NCI-H82 treated with DMSO at 0.1 percent for 48 hours (cell line): ENCODE results near the gene DGKD.
"Not testable (repeated sequence)": the region's sequence is repeated elsewhere in the genome, so short reads cannot be mapped to it uniquely, and the experiment has no call there.

Experiments
- DNase-seq: peaks from one replicate; lab custom pipeline; 2025; ENCODE audit not compliant: unreplicated experiment; lab: John Stamatoyannopoulos, UW

The DGKD gene

DNA sequence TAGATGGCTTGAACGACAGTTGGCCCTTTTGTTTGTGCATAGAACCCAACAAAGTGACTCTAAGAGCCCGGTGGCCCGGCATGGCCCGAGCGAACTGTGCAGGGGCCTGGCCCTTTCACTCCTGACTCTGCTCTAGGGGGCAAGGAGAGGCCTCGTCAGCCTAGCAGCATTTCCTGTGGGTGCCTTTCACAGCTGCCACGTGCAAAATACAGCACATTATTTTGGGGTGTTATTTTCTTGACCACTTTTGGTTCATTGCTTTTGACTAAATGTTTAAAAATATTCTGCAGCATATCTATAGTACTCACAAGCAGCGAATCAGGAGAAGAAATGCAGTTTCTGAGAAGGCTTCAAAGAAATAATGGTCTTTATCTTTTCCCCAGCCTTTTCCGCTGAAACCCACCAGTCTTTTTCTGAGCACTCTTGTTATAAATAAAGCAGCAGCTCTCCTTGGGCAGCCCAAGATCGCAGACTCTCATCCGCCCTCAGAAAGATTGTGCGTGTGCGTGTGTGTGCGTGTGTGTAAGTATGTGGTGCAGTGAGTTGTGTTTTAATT lies 31.3 kb downstream of the DGKD start:
- no peak for DNase-seq

DNA sequence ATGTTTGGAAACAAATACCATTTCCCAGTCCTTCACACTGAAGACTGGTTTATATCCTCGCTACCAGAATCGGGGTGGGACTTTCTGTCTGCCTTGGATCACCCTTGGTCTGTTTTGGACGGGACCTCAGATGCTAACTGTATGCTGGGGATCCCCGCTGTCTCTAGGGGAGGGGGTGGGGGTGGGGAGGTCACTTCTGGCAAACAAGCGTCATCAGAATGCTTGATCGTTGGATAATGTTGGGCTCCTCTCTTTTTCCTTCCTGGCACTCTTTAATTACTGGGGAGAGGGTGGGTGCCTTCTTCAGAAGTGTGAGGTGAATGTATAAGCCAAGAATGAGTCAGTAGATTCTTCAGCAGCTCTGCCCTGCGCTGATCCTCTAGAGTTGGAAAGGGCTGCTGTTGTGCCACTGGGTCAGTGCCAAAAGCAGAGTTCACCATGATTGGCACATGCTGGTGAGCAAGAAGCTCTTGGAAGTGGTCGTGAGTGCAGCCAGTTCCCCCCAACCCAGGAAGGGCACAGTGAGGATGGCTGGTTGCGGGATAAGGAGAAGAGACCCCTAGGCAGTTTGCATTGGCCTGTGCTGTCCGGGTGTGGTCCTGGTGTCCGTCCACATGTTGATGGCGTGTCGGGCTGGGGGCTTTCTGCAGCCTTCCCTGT lies 32.2 kb downstream of the DGKD start:
- DNase-seq, result no peak

DNA sequence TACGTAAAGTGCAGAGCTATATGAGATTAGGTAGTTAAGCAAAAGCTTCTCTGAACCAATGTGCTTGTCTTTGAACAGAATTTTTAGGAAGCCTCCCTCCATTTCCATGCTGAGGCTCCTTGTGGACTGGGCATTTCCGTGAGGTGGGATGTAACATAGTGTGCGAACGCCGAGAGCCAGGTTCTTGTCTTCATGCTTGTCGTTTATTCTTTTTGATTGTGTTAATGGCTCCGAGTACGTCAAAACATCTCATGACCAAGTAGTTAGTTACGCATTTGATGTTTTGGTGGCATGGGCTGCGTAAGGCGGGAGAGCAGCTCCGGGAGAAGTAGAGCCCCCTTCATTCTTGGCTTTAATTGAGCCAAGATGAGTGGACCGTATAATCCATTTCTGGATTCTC lies 32.9 kb downstream of the DGKD start:
- DNase-seq, result no peak

DNA sequence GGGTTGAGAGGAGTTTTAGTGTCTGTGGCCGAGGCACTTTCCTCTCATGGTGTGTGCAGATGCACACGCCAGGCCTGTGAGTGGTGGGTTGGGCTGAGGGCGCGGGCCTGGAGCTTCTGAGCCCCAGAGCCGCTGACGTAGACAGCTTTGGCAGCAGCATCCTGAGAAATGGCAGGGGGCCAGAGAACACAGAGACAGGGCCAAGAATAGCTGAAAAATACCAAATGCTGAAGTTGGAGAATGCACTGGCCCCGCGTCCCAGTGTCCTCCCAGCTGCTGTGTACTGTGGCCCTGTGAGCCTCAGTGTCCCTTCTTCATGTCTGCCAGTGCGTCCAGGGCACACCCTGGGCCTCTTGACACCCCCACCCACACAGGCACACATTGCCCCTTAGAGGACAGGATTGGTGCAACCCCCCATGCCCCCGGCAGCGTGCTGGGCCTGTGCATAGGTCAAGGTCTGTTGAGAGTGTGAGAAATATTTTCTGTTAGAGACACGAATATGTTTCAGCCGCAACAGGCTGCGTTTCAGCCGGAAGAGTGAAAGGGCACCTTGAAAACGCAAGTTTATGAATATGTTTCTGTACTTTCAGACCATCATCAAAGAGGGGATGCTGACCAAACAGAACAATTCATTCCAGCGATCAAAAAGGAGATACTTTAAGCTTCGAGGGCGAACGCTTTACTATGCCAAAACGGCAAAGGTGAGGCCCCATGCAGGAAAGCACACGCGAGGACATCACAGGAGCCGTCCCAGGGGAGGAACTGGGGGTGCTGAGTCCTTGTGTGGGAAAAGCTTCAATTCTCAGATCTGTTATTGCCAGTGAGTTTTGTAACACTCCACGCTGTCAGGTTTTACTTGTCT lies 33.6 kb downstream of the DGKD start:
- DNase-seq, result no peak

DNA sequence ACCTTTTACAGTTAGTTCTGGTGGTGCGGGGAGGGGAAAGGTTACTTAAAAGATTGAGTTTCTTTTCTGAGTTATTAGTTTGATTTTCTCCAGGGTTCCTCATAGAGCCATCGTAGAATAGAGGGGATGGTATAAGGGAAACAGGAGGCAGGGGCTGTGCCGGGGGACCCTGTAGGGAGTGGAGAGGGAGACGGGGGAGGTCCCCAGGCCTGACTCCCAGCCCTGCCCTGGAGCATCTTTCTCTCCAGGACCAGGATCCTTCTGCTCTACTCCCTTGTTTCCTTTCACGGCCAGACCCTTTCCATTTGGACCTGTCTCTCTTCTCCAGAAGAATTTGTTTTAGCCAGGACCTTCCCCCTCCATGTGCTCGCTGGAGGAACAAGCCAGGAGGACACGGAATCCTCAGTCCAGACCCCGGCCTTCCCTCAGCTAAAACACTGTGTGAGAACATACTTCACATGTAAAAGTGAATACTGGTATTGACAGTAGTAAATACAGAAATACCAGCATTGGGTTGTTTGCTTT lies 35.4 kb downstream of the DGKD start:
- DNase-seq, result no peak

DNA sequence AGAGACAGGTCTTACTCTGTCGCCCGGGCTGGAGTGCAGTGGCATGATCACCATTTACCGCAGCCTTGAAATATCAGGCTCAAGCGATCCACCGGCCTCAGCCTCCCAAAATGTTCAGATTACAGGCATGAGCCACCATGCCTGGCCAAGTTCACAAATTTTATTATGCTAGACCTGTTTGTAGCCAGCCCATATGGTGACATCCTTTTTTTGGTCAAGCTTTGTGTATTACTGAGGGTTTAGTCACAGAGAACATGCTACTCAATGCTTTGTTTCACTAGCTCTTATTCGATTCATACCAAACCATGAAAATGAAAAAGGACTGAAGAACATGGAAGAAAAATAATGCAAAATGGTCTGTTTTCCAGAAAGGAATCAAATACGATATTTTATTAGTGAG lies 41.4 kb downstream of the DGKD start:
- no peak for DNase-seq

DNA sequence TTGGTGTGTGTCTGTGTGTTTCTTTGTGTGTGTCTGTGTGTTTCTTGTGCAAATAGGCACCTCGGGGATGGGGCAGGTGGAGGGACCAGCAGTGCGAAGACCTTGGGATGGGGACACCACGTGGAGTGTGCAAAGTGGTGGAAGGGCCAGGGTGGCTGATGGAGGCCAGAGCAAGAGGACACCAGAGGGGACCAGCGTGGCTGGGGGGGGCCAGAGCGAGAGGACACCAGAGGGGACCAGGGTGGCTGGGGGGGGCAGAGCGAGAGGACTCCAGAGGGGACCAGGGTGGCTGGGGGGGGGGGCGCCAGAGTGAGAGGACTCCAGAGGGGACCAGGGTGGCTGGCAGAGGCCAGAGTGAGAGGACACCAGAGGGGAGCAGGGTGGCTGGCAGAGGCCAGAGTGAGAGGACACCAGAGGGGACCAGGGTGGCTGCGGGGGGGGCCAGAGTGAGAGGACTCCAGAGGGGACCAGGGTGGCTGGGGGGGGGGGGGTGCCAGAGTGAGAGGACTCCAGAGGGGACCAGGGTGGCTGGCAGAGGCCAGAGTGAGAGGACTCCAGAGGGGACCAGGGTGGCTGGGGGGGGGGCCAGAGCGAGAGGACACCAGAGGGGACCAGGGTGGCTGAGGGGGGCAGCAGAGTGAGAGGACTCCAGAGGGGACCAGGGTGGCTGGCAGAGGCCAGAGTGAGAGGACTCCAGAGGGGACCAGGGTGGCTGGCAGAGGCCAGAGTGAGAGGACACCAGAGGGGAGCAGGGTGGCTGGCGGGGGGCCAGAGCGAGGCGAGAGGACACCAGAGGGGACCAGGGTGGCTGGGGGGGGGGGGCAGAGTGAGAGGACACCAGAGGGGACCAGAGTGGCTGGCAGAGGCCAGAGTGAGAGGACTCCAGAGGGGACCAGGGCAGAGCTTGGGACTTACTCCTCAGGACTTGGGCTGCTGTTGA lies 42.7 kb downstream of the DGKD start:
- DNase-seq, result not testable (repeated sequence)

DNA sequence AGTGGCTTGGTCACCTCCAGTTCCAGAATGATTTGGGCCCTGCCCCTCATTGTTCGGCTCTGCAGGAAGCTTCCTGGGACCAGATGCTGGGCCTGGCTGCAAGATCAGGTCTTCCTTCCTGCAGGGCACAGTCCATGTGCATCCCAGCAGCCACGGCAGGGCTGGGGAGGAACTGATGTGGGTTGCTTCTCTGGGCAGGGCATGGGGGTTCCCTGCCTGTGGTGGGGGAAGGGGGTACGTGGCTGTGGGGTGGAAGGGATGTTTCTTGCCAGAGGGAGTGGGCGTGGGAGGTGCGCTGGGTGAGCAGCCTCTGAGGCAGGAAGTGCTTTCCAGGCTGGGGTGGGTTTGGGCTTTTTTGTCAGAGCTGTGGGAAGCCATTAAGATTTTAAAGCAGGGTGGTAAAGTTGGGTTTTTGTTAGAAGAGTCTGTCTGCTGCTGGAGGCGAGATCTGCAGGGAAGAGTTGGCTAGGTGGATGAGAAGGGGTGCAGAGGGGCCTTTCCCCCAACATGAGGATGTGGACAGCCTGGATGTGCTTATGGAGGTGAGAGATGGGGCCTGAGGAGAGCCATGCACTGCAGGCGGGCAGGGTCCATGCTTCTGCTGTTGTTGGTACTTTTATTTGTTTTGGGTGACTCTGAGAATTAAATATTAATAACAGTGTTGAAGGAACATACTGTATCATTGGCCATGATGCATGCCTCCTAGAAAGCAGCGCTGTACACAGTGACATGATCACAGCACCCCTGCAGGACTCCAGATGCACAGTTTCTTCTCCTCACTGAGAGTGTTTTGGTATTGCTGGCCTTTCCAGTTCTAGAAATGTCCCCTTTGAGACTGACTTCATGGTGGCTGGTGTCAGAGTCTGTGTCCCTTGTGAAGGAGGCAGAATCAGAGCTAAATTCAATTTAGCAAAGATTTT lies 45.3 kb downstream of the DGKD start:
- DNase-seq, result no peak

DNA sequence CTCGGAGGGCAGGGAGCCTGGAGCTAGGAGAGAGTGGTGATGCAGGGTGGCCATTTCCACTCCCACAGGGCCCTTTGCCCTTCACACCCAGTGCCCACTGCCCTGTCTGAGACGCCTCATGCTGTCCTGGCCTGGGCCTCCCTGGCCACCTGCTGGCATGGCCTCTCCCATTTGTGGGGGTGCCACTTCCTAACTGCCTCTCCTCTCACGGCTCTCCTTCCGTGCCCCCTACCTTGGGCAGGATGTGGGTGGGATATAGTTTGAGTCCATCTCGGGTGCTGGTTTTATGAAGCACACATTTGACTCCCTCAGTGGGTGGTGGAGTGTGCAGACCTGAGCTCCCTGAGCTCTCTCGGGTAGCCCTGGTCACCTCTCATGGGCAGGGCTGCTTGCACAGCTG lies 46.0 kb downstream of the DGKD start:
- DNase-seq, result no peak

DNA sequence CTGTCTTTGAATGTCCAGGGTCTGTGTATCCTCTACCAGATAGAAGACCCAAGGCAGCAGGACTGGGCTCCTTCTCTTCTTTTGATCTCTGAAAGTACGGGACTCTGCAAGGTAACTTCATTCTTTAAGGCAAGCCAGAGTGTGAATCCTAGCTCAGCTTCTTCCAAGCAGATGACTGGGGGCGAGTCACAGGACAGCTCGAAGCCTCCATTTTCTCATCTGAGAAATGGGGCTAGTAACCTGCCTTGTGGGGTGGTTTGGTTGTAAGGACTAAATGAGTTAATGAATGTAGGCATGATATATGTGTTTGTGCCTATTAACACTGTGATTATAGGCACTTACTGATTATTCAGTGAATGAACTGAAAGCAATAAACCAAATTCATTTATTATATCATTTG lies 46.7 kb downstream of the DGKD start:
- no peak for DNase-seq

DNA sequence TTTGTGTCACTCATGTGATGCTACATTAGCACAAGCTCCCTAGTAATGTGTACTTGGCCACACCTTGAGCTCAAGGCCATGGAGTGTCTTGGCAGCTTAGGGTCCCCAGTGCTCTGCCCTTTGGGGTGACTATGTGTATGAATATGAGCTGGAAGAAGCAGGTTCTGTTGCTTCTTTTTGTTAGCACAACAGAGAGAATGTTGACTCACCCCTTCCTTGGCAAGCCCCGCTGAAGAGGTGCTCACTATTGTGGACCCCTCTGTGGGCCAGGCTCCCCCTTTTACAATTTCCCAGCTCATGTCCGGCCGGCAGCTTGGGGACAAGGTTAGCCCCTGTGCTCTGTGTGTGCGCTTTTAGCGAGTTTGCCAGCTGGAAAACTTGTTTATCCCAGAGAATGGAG lies 48.1 kb downstream of the DGKD start:
- no peak for DNase-seq

DNA sequence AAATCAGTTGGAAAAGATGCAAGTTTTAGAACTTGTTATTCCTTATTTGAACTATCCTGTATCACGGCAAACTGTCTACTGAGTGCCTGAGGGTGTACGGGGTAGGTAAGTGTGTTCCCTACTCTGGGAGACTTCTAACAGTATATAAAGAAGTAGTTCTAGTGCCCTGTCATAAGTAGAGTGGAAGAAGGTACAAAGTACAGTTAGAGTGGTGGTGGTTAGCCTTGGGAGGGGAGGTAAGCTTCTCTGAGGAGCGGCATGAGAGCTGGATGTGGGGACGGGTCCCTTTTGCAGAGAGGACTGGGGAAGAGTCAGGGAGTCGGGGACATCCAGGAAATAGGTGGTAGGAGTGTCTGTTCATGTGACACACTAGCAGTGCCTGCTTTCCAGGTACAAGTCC lies 48.5 kb downstream of the DGKD start:
- DNase-seq, result no peak

DNA sequence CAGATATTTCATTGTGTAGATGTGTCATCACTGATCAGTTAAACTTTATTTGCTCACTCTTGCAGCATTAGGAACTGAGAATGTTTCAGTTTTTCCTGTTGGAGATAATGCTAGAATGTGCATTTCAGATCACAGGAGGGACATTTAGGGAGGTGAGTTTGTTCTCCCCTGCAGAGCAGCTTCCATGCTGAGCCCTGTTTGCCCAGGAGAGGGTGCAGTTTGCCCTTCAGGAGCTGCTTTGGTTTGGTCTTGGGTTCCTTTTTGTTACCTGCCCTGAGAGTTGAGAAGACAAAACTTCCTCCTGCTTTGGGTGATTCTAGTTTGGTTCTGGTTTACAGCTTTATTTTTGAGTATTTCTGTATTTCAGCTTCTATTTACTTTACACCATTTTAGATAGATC lies 49.9 kb downstream of the DGKD start:
- peak; percentile 5 for DNase-seq

DNA sequence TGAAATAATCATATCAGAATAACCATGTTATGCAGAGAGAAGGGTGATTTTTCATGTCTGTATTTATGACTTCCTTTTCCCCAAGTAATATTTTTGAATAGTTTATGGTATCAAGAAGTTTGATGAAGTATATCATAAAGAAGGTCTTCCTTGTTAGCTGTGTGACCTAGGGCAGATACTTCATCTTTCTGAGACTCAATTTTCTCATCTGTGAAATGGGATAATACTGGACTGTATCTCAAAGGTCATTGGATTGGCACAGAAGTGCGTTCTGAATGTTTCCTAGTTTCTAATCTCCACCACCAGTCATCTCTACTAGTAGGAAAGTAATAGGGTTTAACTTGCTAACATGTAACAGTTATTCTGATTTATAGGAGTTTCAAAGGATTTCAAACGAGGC lies 52.6 kb downstream of the DGKD start:
- DNase-seq, result no peak

DNA sequence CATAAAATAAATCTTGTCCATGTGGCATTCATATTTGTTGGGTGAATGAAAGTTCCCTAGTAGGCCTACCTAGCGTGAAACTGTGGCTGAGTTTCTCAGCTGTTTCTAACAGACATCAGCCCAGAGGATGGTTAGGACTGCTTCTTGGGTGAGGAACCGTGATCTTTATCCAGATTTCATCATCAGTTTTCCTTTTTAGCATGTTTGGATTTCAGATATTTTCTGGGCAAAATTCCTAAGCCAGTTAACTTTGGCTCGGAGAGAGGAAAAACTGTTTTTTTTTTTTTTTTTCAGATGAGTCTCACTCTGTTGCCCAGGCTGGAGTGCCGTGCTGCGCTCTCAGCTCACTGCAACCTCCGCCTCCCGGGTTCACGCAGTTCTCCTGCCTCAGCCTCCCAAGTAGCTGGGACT lies 53.5 kb downstream of the DGKD start:
- no peak for DNase-seq

DNA sequence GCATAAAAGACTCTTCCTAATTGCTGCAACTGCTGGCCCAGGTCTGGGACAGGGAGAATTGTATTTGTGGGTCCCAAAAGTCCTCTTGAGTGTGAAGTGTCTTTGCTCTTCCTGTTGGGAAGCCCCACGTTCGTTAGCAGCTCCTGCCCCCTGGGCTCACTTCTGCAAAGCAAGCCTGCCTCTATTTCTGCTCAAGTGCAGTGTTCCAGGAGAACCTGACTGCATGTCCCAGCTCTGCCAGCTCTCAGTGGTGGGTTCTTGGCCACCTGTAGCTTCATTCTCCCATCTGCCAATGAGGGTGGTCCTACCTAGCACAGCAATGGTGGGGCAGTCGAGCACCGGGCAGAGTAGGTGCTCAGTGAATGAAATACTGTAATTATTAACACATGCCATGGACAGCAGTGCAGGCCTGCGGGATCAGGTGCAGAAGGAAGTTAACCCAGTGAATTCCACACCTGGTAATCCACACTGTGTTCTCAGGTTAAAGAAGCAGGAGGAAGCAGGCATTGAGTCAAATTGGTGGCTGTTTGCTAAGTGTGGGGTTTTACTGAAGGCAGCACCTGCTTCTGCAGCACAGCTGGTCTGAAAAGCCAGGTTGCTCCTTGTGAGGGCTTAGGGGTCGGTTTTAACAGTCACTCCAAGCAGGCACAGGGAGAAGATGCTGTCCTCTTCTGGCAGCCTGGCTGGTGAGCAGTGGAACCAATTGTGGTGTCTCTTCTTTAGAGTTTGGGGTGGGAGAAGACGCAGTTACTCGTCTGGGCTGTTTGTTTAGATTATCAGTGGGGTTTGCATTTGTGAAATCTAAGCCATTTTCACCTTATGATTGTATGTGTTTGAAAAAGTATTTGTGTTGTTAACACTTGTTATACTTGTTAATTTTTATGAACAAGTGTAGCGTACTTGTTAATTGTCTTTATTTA lies 54.3 kb downstream of the DGKD start:
- no peak for DNase-seq

DNA sequence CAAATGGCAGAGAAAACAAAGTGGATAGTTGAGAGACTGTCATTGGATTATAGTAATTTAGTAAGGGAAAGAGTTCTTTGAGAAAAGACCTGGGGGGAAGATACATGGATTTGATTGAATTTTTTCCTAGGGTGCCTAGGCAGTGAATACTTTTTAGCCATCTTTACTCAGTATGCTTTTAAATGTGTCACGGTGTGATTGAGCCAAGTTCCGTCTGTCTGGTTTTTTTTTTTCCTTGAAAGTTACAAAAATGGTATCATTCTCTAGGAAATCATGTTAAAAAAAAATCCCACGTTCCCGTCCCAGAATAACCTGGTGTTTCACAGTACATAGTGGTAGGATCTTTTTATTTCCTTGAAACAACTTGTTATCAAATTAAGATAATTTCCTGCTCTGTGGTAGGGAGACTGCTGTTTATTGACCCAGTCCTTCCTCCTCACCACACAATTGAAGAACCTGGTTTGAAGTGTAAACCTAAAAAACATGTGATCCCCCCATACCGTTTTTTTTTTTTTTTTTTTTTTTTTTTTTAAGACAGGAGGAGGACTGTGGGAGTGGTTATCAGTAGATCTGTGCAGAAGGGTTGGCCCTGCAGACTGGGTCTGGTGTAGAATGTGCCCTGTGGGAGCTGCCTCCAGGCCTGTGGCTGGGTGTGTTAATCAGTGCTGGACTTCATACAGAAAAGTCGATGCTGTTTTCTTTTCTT lies 55.1 kb downstream of the DGKD start:
- DNase-seq, result no peak

DNA sequence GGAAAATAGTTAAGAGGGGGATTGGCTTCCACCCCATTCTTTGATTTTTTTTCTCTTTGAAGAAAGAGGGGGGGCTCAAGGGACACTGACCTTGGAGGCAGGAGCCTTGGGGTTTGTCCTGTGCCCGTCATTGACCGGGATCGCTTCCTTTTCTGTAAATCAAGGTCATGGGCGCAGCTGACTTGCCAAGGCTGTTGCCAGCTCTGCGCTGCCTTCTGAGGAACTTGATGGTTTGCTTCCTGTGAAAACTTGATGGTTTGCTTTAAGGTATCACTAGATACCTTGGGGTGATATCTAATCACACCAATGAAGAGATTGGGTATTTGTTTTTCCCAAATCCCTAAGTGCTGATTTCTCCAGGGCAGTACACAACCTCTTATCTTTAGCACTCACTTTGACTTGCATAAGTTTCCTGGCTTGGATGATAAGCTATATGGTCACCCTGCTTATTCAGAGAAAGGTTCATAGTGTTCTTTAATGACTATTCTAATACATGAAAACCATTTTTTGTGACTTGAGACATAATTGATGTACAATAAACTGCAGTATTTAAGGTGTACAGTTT lies 56.0 kb downstream of the DGKD start:
- no peak for DNase-seq
